Measurements from ENCODE around the gene TANC1. TPM values are rescaled to one million over a fixed set of nuclear protein-coding genes. Genes with fewer than 3 reads are reported as not detected.
A peak's percentile ranks its signal among the peaks of the same experiment; 100 is the strongest.

TANC1 gene
- total and polyA plus RNA-seq, 2 of the 4 experiments (the other 2 are of a cell fraction), result 10.2 to 12.9 TPM

DNA sequence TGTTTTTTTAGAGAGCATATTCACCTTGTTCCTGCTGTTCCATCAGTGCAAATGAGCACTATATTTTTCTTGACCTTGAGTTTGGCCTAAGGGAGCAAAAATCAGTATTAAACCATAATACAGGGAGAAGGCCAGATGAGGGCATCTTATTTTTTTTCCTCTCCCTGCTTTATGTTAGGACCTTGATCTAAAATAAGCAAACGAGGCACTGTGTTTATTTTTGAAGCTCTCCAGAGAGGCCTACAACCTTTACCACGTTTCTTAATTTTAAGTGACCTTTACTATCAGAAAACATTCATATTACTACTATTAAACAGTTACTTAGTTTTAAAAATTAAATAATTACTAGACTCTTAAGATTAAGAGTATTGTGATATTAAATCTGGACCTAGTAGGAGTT lies 100.8 kb downstream of the TANC1 start:
- Histone ChIP-seq H4K20me1 (ENCODE audit: insufficient read depth, low read length) (no peaks in the 10 kb centered on the region), H2BK120ac (ENCODE audit: low read depth, low read length) (peak overlapping the region; percentile 44), H3K36me3 (ENCODE audit: control insufficient read depth, insufficient read depth, low read length) (peaks cover 6% of the 10 kb centered on the region), H3K9me3 (ENCODE audit: control insufficient read depth, insufficient read depth, low read length) (no peaks in the 10 kb centered on the region), H3K9me1 (ENCODE audit: insufficient read depth, low read length) (peaks cover 20% of the 10 kb centered on the region), H3K9ac (ENCODE audit: low read depth, low read length) (no peak overlapping the region; the same call in 1 of the 2 replicates), H3K27ac (ENCODE audit: insufficient read depth, low read length) (no peak overlapping the region; the same call in 1 of the 2 replicates), H3K23ac (ENCODE audit: low read depth, low read length) (no peak overlapping the region), H3K27me3 (ENCODE audit: control insufficient read depth, insufficient read depth, low read length) (no peaks in the 10 kb centered on the region), H3K79me1 (ENCODE audit: low read depth in 1 of 2, low read length in 2 of 2) (peaks cover 14 to 45% of the 10 kb centered on the region in 2 experiments), H4K5ac (ENCODE audit: low read depth, low read length) (no peak overlapping the region; the same call in 1 of the 2 replicates), H2BK20ac (ENCODE audit: low read depth, low read length) (peak overlapping the region; percentile 27; the same call in 1 of the 2 replicates), H4K8ac (ENCODE audit: low read depth in 2 of 2, low read length in 2 of 2) (peak overlapping the region in 1 of 2 experiments; percentile 33; a peak in 2 of 4 replicates), H3K18ac (ENCODE audit: low read depth, low read length) (peak overlapping the region; percentile 47; the same call in 1 of the 2 replicates), H2AK5ac (ENCODE audit: low read depth, low read length) (no peak overlapping the region), H3K14ac (replicated peaks; ENCODE audit: low read depth, low read length) (0 out of 2 replicates have a peak overlapping the region, but pooled peaks have one; percentile 34), H3K4me1 (ENCODE audit: control insufficient read depth, insufficient read depth, low read length) (peaks cover 32% of the 10 kb centered on the region), H4K91ac (ENCODE audit: insufficient read depth, low read depth, low read length) (peak overlapping the region; percentile 25; the same call in 1 of the 2 replicates), H2AFZ (replicated peaks; ENCODE audit: low read length, poor library complexity) (no peak overlapping the region), H3K4me2 (ENCODE audit: low read depth, low read length) (no peak overlapping the region), H2BK15ac (ENCODE audit: low read depth, low read length) (no peak overlapping the region), H3K56ac (ENCODE audit: extremely low read depth, insufficient read depth, low read length) (no peak overlapping the region), H3K4me3 (ENCODE audit: insufficient read depth, low read depth, low read length) (no peak overlapping the region), H3K4ac (ENCODE audit: low read depth, low read length) (peak overlapping the region; percentile 12; the same call in 1 of the 2 replicates), H2AK9ac (replicated peaks; ENCODE audit: low read depth, low read length, poor library complexity) (no peak overlapping the region), H2BK5ac (ENCODE audit: low read depth, low read length, poor library complexity, severe bottlenecking) (peak overlapping the region; percentile 66)
- intact Hi-C loops (cut with micrococcal nuclease) (no loop called here), in situ Hi-C loops (cut with MboI; ENCODE audit: low sequenced_read_pairs) (no loop called here), dilution Hi-C loops (cut with HindIII; ENCODE audit: low sequenced_read_pairs, unreplicated experiment) (no loop called here)
- ATAC-seq (ENCODE audit: low read depth) (no peak), DNase-seq (no peak)
- no peak for TF ChIP-seq CEBPB (IDR thresholded peaks at IDR 0.05; ENCODE audit: low read depth, low read length)
- POLR2A ChIA-PET (ENCODE audit: unreplicated experiment), result interaction anchor here (0.6 kb wide), 5 partner anchors 10 to 524 kb away, joined by 3 to 4 read pairs (median 4); no protein-coding TSS in a partner anchor
- BruUV-seq (replicated peaks), result no TSS peak
- CTCF ChIA-PET, result interaction anchor here (0.7 kb wide), 1 partner anchor 92 kb away, joined by 4 read pairs; no protein-coding TSS in a partner anchor
- WGBS, 2 experiments (ENCODE audit: extremely low coverage in 2 of 2, insufficient read length in 1 of 2), result no CpG with 5 or more reads among the region's 2 CpGs

Measured in IMR-90 (cell line).